GM03348 (cell line): ENCODE results near the gene YBX2.
A peak's percentile ranks its signal among the peaks of the same experiment; 100 is the strongest.
"Not testable (repeated sequence)": the region's sequence is repeated elsewhere in the genome, so short reads cannot be mapped to it uniquely, and the experiment has no call there.

Experiments
- DNase-seq: peaks from one replicate; pipeline ENCODE4 v3.0.0; 2012; ENCODE audit warnings: low spot score

The YBX2 gene

GRCh38 chr17:7262935-7263800 lies 31.3 kb downstream of the YBX2 start:
- DNase-seq, result no peak

- DNase-seq, result no peak
These were observed 32.1 kb downstream of the YBX2 start, which contains the start of gene CLDN7 for GRCh38 chr17:7262192-7262934. Gene CLDN7 (minus strand): TSS chr17:7262478. CDS start chr17:7262043, 435 bp downstream.

- peak; percentile 40 for DNase-seq
These were observed 32.9 kb downstream of the YBX2 start for GRCh38 chr17:7261379-7262191.

GRCh38 chr17:7260651-7261378 lies 33.6 kb downstream of the YBX2 start:
- DNase-seq, result peak; percentile 51

GRCh38 chr17:7260151-7260550 lies 34.3 kb downstream of the YBX2 start:
- no peak for DNase-seq

- DNase-seq, result no peak
These were observed 34.9 kb downstream of the YBX2 start for GRCh38 chr17:7259555-7259889.

GRCh38 chr17:7258731-7259554 lies 35.5 kb downstream of the YBX2 start:
- no peak for DNase-seq

- DNase-seq, result no peak
These were observed 37.5 kb downstream of the YBX2 start for GRCh38 chr17:7256766-7257456.

- no peak for DNase-seq
These were observed 39.9 kb downstream of the YBX2 start for GRCh38 chr17:7254511-7254910.

- DNase-seq, result no peak
These were observed 41.4 kb downstream of the YBX2 start for GRCh38 chr17:7253082-7253481.

- DNase-seq, result peak; percentile 93
These were observed 42.0 kb downstream of the YBX2 start, which contains the start of gene ELP5 for GRCh38 chr17:7252176-7253043. Gene ELP5 (plus strand): TSS chr17:7252215. CDS start chr17:7252551, 336 bp downstream.

- peak; percentile 97 for DNase-seq
These were observed 42.7 kb downstream of the YBX2 start, which contains the start of gene CTDNEP1 for GRCh38 chr17:7251661-7252175. Gene CTDNEP1 (minus strand): TSS chr17:7251734. CDS start chr17:7251296, 438 bp downstream.

- DNase-seq, result no peak
These were observed 43.5 kb downstream of the YBX2 start for GRCh38 chr17:7250695-7251627.

- DNase-seq, result no peak
These were observed 44.6 kb downstream of the YBX2 start for GRCh38 chr17:7249830-7250229.

GRCh38 chr17:7249214-7249613 lies 45.2 kb downstream of the YBX2 start:
- no peak for DNase-seq

GRCh38 chr17:7248796-7249195 lies 45.6 kb downstream of the YBX2 start:
- DNase-seq, result no peak

- DNase-seq, result no peak
These were observed 47.7 kb downstream of the YBX2 start for GRCh38 chr17:7246779-7247178.

- not testable (repeated sequence) for DNase-seq
These were observed 50.6 kb downstream of the YBX2 start for GRCh38 chr17:7243838-7244237.
